K562 (cell line): Measurements from ENCODE around the gene FBLIM1.

Experiments
- BRF1 ChIP-seq: IDR thresholded peaks from 3 replicates; pipeline ENCODE4 v1.6.1; 2011; ENCODE audit warnings: borderline replicate concordance, mild to moderate bottlenecking; ENCODE audit not compliant: insufficient read length; ENCODE audit errors: extremely low read depth
- CEBPB ChIP-seq: fragments of 450-650 bp; IDR thresholded peaks from 2 replicates; pipeline ENCODE4 v1.6.1; 2016; ENCODE audit warnings: missing genetic modification characterization, missing compliant biosample characterization
- EGR1 ChIP-seq: fragments of 450-650 bp; conservative IDR thresholded peaks from 2 replicates; pipeline ENCODE4 v1.6.1; 2017; ENCODE audit warnings: mild to moderate bottlenecking
- NR2C2 ChIP-seq, 2 experiments: fragments of 200-800 bp in 1 of 2; sonication (Bioruptor generic) in 1 of 2; sonication (generic) in 1 of 2; formaldehyde crosslinking in 1 of 2; IDR thresholded peaks; 2 replicates each; pipeline versions ENCODE4 v1.6.1 to v1.8.0; 2016 to 2022; ENCODE audit warnings: mild to moderate bottlenecking in 1 of 2, missing compliant biosample characterization in 1 of 2, missing genetic modification characterization in 1 of 2, missing genetic modification reagents in 1 of 2
- POLR2A ChIP-seq: fragments of 450-650 bp; conservative IDR thresholded peaks from 2 replicates; pipeline ENCODE4 v1.6.1; 2016
- POLR2AphosphoS5 ChIP-seq: IDR thresholded peaks from 2 replicates; pipeline ENCODE4 v1.6.1; 2011; ENCODE audit warnings: mild to moderate bottlenecking, low read depth, low read length, moderate library complexity; ENCODE audit not compliant: control insufficient read depth, insufficient read depth
- YY1 ChIP-seq, 3 experiments: IDR thresholded peaks; 2 replicates each; pipeline ENCODE4 v1.6.1; 2011; ENCODE audit warnings: low read length in 2 of 3, mild to moderate bottlenecking in 2 of 3, moderate library complexity in 2 of 3, borderline replicate concordance in 1 of 3, control low read depth in 1 of 3, low read depth in 1 of 3; ENCODE audit not compliant: insufficient read depth in 3 of 3, insufficient replicate concordance in 2 of 3, control insufficient read depth in 1 of 3, insufficient read length in 1 of 3; ENCODE audit errors: extremely low read depth in 1 of 3
- TF ChIP-seq, protein P1 (sequence below), 3 experiments: IDR thresholded peaks in 2 of 3; conservative IDR thresholded peaks in 1 of 3; 2 replicates each; pipeline ENCODE4 v1.5.1; 2011 to 2012; ENCODE audit warnings: low read length in 3 of 3, mild to moderate bottlenecking in 3 of 3, control low read depth in 2 of 3, improper control_type of control experiment in 1 of 3, inconsistent platforms in 1 of 3, low read depth in 1 of 3, mixed read lengths in 1 of 3, moderate library complexity in 1 of 3; ENCODE audit not compliant: insufficient read depth in 2 of 3

DNA sequence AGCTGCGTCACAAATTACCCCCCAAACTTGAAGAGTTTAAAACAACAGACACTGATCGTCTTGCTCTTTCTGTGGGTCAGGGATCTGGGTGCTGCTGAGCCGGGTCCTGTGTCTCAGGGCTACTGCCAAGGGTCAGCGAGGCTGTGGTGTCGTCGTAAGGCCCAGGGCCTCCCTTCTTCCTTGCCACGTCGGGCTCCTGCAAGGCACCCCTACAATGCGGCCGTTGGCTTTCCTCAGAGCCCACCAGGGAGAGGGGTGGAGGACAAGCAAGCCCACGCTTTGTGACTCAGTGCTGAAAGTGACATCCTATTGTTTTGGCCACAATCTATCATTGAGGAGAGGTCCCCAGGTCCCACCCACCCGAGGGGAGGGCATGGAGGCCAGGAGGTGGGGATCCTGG, 7.7 kb upstream of the FBLIM1 start:
- no peak for TF ChIP-seq YY1 (IDR thresholded peaks at IDR 0.05; ENCODE audit: borderline replicate concordance in 1 of 3, control insufficient read depth in 1 of 3, extremely low read depth in 1 of 3, insufficient read depth in 3 of 3, insufficient read length in 1 of 3, insufficient replicate concordance in 2 of 3, low read depth in 1 of 3, low read length in 2 of 3)
- TF ChIP-seq BRF1 = no peak
- no peak for TF ChIP-seq EGR1
- TF ChIP-seq, protein P1, sequence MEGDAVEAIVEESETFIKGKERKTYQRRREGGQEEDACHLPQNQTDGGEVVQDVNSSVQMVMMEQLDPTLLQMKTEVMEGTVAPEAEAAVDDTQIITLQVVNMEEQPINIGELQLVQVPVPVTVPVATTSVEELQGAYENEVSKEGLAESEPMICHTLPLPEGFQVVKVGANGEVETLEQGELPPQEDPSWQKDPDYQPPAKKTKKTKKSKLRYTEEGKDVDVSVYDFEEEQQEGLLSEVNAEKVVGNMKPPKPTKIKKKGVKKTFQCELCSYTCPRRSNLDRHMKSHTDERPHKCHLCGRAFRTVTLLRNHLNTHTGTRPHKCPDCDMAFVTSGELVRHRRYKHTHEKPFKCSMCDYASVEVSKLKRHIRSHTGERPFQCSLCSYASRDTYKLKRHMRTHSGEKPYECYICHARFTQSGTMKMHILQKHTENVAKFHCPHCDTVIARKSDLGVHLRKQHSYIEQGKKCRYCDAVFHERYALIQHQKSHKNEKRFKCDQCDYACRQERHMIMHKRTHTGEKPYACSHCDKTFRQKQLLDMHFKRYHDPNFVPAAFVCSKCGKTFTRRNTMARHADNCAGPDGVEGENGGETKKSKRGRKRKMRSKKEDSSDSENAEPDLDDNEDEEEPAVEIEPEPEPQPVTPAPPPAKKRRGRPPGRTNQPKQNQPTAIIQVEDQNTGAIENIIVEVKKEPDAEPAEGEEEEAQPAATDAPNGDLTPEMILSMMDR (IDR thresholded peaks at IDR 0.05 in 2 of 3, conservative IDR thresholded peaks at IDR 0.05 in 1 of 3; ENCODE audit: insufficient read depth in 2 of 3, low read depth in 1 of 3, low read length in 3 of 3) = no peak
- no peak for TF ChIP-seq NR2C2 (CRISPR knock-in tag; IDR thresholded peaks at IDR 0.05)
- TF ChIP-seq NR2C2 (tag; IDR thresholded peaks at IDR 0.05) = no peak
- no peak for TF ChIP-seq CEBPB (tag)
- no peak for TF ChIP-seq POLR2AphosphoS5
- no peak for TF ChIP-seq POLR2A
